NCI-H2227 treated with DMSO at 0.1 percent for 48 hours (cell line): ENCODE data around the gene PXDN.

Experiments
- DNase-seq: peaks from one replicate; lab custom pipeline; 2025; lab: John Stamatoyannopoulos, UW

Gene PXDN

DNA sequence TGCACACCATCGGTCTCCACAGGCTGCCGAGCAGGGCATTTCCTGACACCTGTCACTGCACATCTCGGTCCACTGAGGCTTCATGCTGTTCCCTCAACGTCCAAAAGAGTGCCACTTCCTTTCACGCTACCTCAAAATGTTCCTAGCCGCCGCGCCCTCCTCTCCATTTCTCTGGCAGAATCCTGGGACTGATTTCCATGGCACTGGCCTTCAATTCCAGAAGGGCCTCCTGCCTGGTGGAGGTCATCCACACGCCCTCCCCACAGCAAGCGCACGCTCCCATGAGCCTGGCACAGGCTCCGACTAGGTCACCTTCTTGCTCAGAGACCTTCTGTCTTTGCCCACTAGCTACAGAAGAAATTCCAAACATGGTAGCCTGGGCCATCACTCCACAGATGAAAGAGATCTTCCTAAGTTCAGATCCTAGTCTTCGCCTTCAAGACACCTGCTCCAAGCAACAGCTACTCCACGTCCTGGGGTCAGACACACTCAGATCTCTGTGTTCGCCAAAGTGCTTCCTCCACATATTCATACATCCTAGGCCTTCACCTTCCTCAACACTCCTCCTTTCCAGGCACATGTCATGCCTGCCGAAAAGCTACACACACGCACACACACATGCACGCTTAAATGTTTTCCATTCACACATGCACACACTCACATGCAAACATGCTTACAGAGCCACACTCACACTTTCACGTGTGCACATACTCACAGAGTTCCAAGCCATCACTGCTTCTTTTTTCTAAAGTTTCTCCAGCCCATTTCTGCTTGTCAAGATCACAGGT is 94.0 kb downstream of the PXDN start:
- no peak for DNase-seq

DNA sequence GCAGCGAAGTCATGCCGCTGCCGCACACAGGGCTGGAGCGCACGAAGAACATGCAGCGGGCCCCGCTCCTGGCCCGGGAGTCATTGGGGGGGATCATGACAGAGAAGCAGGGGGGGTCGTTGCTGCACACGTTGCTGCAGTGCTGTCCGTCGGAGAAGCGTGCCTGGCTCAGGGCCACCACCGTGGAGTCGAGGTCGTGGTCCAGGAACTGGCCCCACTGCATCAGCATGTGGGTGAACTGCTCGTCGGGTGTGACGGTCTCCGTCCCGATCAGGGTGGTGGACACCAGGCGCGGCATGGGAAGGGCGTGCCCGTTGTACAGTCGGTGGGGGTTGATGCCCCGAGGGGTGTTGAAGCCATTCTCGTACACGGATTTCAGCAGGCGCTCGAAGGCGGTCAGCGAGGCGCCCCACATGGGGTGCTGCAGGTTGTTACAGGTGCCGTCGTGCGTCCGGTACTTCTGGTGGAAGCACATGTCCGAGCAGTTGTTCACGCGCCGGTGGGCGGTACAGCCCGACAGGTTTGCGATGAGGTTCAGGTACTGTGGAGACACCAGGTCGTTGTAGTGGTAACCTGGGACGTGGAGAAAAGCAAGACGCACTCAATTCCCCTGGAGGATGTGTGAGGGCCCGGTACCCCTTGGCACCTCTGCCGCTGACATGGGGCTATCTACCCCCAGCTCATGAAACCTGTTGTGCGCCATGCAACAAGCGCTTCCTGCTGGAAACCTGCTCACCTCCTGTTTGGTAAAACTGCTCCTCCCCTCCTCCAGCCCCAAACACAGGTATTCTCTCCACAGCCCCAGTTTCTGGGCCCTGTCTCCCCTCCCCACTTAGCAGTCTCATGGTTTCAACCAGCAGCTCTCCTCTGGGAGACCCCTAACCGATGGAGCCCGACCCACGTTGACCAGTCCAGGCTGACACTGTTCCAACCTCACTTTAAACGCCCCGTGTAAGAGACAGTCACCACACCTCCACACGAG is 94.9 kb downstream of the PXDN start:
- no peak for DNase-seq

DNA sequence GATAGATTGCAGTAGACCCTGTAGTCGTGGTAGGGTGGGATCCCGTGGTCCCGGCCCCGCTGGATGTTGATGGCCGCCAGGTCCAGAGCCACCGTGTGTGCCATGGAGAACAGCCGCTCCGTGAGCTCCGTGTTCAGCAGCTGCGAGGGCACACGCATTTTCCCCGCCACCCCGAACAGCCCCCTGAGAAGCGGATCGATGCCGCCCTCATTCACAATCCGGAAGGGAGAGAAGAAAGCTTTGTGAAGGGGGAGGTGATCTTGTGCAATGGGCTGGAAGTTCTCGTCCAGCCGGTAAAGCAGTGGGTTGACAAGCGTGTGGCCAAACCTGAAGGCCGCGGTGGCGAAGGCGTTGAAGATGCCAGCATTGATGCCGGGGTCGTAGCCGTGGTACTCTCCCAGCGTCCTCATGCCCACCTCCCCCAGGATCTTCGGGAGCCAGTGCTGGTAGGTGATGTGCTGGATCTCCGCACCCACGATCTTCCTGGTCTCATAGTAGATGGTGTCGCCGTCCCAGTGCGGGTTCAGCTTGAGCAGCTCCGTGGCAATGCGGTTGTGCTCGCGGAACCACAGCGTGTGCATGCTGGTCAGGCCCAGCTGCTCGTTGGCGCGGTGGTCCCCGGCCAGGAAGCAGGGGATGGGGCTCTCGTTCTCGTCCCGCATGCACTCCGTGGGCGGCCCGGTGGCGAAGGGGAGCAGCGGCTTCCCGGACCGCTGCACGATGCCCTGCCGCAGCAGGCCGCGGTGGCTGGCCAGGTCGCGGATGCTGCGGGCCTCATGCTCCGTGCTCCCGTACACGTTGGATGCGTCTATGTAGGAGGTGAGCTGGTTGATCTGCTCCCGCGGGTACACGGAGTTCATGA is 95.8 kb downstream of the PXDN start:
- no peak for DNase-seq

DNA sequence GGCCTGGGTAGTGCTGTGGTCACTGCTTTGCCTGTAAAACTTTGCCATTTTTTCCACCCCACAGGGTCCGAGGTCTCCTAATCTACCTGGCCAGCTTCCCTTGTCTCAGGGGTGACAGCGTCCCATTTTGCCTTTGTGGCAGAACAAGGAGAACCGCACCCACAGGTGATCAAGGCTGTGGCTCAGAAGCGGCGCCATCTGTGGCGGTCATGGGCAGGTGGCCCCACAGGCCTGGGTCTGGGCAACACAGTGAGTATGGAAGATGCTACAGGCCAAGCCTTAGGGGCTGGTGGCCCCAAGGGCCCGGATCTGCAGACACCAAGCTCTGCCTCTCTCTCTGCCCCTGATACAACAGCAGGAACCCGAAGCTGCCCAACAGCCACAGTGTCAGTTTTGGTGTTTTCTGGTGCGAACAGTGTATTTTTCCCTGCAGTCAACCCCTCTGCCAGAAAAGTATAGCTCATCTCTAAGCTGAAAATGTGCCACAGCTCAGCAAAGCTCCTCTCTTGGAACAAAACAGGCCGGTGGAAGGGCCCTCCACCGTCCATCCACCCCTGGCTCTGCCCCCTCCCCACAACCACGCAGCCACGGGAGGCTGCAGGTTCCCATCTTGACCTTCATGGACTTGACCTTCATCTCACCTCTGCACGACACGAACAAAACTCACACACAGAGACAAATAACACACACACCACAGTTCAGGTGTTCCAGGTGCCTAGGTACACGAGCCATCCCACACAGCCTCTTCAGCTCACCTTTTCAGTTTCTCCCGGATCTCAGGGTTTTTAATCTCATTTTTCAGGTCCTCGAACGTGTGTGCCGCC is 96.7 kb downstream of the PXDN start:
- no peak for DNase-seq

DNA sequence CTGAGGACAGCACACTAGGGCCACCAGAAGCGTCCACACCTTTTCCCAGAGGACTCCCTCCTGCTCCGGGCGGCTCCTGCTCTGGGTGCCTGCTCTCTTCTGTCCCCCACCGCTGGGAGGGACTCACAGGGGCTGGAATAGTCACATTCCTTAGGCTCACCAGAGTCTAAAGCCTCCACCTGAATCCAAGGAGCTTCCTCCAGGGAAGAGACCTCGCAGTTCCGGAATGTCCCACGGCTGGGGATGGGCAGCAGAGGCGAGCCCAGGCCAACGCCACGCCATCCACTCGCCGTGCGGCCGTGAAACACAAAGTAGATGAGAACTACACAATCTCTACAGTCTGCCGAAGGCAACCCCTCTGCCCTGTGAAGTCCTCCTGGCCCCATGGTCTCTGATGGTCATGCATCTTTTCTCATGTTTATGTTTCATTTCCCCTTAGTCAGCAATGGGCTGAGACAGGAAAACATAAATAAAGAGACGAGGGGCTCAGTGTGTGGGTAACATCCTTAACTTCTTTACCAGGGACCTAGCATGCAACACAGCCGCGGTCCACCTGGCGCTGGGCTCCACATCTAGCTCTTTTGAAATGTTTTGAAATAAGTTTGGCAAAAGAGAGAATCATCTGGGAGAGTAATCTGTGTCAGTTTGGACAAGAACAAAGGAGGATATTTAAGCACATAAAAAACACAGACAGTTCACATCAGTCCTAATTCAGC is 98.4 kb downstream of the PXDN start:
- no peak for DNase-seq

DNA sequence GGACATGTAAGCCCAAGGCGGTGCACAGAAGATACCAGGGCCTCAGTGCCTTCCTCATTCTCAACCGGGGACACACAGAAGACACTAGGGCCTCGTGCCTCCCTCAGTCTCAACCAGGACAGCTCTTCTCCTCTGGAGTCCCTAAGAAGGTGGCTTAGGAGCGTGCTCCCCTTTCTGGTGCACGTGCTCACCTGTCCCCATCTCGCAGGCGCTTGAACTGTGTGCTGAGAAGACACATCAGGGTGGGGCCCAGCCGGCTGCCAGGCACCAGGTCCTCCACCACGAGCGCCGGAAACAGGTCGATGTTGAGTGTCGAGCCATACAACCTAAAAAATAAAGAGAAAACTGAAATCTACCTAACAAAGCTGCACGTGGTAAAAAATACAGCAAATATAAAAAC is 99.9 kb downstream of the PXDN start:
- no peak for DNase-seq

DNA sequence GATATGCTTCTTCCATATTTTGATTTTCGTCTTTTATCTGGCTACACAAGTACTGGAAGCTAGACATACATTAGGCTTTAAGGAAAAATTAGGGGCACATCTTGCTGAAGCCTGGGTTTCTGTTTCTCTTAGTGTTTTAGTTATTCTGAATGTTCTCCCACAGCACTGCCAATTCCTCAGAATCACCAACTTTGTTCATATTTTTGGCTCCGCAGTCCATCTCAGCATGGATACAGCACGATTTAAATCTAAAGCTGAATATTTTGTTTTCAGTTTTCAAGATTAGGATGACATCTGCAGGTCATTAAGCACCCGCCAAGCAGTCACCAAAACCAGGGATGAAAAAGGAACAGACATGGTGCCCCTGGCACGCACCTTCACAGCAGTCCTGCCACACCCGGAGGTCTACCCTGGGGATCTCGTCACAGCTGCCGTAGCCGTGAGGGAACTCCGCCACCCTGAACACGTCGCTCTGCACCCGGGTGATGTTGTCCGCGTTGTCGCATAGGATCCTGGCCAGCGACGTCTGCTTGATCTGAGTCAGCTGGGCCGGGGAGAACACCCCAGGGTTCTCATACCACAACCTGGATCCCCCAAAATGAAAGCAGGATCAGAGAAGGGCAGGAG is 101.2 kb downstream of the PXDN start:
- no peak for DNase-seq

DNA sequence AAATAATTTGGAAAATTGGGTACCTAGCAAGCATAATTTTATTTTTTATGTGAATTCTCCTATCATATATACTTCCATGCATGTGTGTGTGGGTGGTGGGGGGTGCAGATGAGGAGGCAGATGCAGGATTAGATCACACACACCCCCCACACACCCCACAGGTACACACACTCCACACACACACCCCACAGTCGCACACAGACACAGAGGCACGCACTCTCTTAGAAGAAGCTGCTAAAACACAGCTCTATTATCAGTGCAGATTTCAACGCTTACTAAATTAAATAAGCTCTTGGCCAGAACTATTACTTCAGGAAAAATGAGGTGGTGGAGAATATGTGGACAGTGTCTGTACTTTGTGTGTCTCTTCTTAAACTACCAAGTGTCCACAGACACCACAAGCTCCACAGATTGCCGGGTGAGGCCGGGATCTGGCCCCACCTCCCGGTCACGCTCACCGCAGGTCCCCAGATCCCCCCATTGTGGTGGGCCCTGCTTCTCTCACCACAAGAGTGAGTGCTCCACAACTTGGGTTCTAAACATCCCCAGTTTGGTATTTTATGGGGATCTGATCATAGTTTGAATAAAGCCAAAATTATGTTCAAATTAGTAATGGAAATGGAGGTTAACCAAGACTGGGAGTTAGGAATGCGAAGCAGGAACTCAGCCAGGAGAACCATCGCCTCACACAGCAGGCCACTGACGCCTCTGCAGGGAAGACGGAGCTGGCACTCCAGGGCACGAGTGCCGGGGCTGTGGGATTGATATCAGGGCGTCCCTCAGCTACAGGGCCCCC is 102.1 kb downstream of the PXDN start:
- no peak for DNase-seq

DNA sequence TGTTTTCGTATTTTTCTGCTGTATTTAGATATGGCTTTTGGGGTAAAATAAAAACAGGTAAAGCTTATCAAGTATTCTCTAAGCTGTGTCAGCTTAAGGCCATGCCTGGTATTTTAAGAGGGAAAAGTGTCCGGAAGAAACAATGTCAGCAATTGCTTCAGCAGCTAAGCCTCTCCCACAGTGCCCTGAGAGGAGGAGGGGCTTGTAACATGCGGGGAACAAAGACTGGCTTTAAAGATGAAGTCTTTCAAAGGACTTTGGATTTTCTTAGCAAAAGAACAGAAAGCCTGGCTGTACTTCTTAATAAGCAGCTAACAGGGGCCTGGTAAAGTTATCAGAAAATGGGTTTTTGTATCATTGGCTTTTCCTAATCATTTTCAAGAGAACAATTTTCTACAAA is 102.8 kb downstream of the PXDN start:
- DNase-seq, result no peak

DNA sequence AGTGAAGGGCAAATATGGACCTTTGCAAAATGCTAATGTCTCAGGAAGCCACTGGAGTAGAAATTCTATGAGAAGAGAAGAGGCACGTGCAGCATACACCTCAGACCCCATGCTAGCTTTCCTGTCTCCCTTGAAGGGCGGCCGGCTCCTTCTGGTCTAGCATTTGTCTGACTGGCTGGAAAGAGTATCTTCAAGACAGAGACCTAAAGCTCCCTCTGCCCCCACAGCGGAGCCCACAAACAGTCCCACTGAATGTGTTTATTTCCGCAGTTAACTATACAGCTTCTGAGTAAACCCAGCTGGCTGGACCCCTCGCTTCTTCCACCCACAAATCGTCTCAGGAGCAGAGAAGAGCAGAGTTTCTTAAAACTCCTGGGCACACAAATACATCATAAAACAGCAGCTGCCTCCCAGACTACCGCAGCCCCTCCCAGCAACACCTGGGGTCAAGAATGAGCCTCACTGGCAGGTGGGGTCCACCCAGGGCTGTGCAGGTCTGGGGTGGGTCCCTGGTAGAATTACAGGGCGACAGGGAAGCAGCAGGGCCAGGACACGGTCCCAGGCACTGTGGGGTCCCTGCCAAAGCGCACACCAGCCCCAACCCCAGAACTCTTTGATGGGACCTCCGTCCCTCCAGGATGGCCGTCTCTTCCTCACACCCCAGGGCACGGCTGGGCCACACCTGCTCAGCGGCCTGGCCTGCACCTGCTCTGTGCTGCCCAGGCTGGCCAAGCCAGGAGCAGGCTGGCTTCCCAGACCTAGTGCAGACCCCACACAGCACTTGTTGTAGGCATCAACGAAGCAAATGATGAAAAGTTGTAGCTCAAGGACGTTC is 103.8 kb downstream of the PXDN start:
- no peak for DNase-seq

DNA sequence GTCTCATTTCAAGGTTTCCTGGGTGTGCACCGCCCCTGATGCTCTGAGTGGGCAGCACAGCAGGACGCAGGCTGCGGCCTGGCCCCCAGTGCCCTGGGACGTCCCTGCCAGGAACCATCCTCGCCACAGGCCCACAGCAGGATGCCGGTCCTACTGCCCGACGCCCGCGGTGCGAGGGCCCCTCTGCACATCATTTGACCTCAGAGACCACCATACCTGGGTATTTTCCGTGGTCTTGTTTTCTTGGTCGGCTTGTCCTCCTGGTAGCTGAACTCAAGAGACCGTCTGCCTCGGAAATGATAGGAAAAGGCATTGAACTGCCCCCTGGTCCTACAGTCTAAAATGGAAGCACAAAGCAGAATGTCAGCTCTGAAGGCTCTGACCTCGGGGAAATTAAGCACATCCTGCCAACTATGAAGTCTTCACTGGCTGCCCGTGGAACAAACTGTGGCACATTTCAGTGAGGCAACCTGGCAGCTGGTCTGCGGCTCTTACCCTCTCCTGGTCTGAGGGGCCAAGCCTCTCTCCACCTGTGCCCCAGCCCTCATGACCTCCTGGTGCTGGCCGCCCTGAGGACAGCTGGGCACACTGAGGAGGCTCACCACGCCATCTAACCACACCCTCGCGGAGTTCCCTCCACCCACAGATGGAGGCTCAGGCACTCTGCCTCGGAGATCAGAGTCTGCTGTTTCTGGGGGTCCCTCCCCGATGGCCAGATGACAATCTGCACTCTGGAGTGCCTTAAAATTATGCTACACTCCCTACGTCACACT is 105.0 kb downstream of the PXDN start:
- DNase-seq, result no peak

DNA sequence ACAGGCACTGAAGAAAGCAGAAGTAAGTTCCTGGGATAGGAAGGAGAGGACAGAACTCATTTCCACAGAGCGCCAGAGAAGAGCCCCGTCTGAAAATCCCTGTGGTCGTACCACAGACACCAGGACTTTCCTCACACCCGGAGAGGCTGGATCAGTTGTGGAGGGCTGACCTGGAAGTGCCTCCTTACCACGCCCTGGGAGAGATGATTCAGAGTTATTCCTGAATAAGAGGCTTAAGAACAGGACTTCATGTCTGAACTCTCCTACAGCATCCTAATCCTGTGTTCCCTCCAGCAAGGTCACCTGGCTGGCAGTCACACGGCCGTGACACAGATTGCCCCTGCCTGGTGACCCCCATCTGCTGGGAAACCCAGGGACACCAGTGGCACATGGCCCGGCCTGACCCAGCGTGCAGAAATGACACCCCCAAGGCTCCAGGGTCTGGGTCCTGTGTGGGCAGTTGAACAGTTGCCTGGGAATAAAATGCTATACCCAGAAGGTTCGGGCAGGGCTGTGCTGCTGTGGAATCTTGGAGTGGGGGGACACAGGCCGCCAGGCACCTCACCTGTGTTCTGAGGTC is 105.9 kb downstream of the PXDN start:
- no peak for DNase-seq

DNA sequence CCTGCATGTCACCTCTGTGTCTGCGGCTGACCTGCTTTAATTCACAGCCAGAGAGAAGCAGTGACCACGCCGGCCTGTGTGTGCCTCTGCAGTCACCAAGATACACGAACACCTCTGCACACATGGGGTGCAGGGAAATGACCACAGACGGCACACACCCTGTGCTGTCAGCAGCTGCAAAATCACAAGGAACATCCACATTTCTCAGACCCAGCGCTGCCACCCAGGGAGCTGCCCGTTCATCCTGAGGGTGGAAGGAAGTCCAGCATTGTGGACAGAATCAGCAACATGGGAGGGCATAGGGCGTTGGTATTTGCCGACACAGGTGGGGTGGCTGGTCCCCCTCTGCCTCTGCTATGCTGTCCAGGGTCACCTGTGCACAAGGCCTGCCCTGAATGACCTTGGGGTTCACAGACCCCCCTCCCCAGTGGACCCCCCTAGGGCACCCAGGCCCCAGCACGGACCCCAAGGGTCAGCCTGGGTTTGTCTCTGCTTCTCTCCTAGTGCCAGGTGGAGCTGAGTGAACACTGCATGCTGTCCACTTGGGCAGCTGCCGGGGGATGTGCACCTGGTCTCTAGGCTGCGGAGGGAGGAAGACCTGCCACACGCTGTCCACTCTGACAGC is 107.4 kb downstream of the PXDN start:
- no peak for DNase-seq

DNA sequence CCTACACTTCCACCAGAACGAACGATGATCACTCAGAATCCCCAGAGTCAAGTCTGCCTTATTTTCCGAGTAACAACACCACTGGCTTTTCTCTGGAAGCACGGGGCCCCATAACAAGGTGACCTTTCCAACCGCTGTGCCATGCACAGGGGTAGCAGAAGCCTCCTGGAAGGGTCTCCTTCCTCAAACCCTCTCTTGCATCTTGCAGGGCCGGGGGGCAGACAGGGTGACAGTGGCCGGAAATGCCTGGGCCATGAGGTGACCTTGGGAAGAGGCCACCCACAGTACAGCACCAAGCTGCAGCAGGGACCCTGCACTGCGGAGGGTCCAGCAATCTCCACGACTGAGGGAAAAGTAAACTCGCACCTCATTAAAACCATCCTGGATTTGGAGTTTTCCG is 108.5 kb downstream of the PXDN start:
- no peak for DNase-seq

DNA sequence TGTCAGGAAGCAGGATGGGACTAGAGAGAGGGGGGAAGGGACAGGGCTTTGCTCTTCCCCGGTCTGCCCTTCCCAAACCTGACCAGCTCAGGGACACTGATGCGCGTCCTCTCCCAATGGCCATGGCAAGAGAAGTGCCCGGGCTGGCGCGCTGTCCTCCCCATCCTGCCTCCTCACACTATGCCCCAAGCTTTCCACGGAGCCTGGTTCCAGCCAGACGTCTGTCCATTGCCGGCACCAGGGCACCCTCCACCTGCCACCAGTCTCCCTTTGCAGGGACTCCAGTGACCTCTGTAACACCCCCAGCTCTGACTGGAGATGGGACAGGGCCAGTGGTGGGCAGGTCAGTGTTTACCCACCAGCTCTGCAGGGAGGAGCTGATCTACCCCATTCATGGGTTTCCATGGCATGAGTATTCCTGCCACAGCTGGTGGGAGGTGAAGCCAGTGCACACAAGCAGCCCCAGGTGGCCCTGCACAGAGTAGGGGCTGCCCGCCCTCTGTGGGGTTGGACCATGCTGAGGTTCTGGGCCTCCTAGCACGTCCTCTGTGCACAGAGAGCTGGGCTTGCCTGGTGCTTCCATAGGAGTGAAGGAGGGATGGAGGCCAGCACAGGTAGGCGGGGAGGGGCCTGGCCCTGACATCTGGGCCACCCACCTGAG is 109.5 kb downstream of the PXDN start:
- DNase-seq, result no peak

DNA sequence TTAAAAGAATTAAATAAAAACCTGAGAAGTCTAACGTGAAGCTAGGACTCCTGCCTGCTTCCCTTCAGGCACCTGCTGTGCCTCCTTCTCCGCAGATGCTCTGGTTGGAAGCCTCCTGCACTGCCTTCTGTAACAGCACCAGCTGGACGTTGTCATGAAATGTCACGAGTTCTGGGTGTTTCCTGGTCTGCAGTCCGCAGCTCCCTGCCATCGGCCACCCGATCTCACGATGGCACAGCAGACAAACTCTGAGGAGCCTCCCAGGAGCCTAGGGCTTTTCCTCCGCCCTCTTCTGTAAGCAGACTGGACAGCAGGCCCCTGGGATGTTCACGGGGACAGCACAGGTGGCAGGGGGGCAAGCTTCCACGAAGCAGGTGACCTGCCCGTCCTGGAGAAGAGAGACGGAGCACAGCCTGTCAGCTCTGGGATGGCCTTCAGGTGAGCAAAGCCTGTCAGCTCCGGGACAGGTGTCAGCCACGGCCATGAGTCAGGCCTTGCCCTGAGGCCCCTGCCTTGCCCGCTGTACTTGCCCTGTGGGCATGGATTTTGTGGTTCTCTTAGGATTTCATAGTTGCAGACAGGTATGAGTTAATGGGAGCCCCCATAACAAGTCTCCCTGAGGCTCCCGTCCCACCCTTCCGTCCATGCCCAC is 110.3 kb downstream of the PXDN start:
- no peak for DNase-seq
